ENCODE results near the gene TBCK. TPM values are rescaled to one million over a fixed set of nuclear protein-coding genes. Genes with fewer than 3 reads are reported as not detected.

The TBCK gene
- total RNA-seq, 1 experiment from 2014 or later: 7.6 TPM

GRCh38 chr4:106253364-106254129, 62.5 kb downstream of the TBCK start:
- intact Hi-C loops (cut with micrococcal nuclease): no loop called here
- BruUV-seq (replicated peaks): no TSS peak

DNA sequence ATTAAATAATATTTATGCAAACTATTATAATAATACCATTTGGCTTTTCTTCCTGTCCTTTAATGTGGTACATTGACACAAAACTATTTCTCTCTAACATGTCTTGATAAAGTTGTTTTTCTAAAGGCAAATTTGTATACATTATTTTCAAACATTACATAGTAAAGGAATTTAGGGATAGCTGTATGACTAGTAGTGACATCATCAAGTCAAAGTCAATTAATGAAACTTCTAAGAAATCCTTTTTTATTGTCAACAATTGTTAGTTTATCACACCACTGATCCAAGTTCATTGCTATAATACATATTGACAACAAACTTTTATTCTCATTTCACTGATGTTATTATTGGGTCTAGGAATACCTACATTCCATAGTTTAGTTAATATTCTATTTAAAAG, 68.4 kb downstream of the TBCK start:
- no peak for ATAC-seq
- ChIA-PET POLR2A (ENCODE audit: unreplicated experiment) (no interaction called here), CTCF (no interaction called here)
- Histone ChIP-seq H3K36me3 (ENCODE audit: low read depth, low read length) (no peaks in the 10 kb centered on the region), H2AFZ (ENCODE audit: low read length) (no peak overlapping the region), H3F3A (ENCODE audit: low read length, unreplicated experiment) (no peaks in the 10 kb centered on the region), H3K4me1 (ENCODE audit: insufficient read depth, low read length) (peaks cover 12% of the 10 kb centered on the region), H3K4me3 (ENCODE audit: low read length) (no peak overlapping the region), H3K9ac (ENCODE audit: low read length) (no peak overlapping the region), H3K27ac (ENCODE audit: low read length) (no peak overlapping the region), H3K79me2 (ENCODE audit: low read length) (no peaks in the 10 kb centered on the region), H3K4me2 (ENCODE audit: low read length) (no peak overlapping the region), H4K20me1 (ENCODE audit: low read length) (no peaks in the 10 kb centered on the region), H3K9me3 (ENCODE audit: low read length) (no peaks in the 10 kb centered on the region), H3K27me3 (ENCODE audit: low read length) (no peaks in the 10 kb centered on the region), H3K9me2 (replicated peaks; ENCODE audit: low read length) (no peaks in the 10 kb centered on the region)
- TF ChIP-seq CTCF (conservative IDR thresholded peaks at IDR 0.05; ENCODE audit: low read depth, low read length) (no peak), EZH2 (IDR thresholded peaks at IDR 0.05; ENCODE audit: low read length, unreplicated experiment) (no peak), EZH2phosphoT487 (IDR thresholded peaks at IDR 0.05; ENCODE audit: borderline replicate concordance, low read length) (no peak)
- BruUV-seq (replicated peaks): no TSS peak
- no peak for DNase-seq
- intact Hi-C loops (cut with micrococcal nuclease): no loop called here

More at GRCh38 chr4:106253364-106254129, 62.5 kb downstream of the TBCK start:
- H2AFZ ChIP-seq (ENCODE audit: low read length): no peak overlapping the region
- H3K4me1 ChIP-seq (ENCODE audit: insufficient read depth, low read length): no peaks in the 10 kb centered on the region
- POLR2A ChIA-PET (ENCODE audit: unreplicated experiment): no interaction called here
- no peak for TF ChIP-seq CTCF (conservative IDR thresholded peaks at IDR 0.05; ENCODE audit: low read depth, low read length)
- no peak for TF ChIP-seq EZH2phosphoT487 (IDR thresholded peaks at IDR 0.05; ENCODE audit: borderline replicate concordance, low read length)
- TF ChIP-seq EZH2 (IDR thresholded peaks at IDR 0.05; ENCODE audit: low read length, unreplicated experiment): no peak
- CTCF ChIA-PET: no interaction called here
- H4K20me1 ChIP-seq (ENCODE audit: low read length): no peaks in the 10 kb centered on the region
- H3K4me2 ChIP-seq (ENCODE audit: low read length): no peak overlapping the region
- H3K36me3 ChIP-seq (ENCODE audit: low read depth, low read length): no peaks in the 10 kb centered on the region
- no peaks in the 10 kb centered on the region for H3K27me3 ChIP-seq (ENCODE audit: low read length)
- no peaks in the 10 kb centered on the region for H3F3A ChIP-seq (ENCODE audit: low read length, unreplicated experiment)
- H3K27ac ChIP-seq (ENCODE audit: low read length): no peak overlapping the region
- no peak overlapping the region for H3K4me3 ChIP-seq (ENCODE audit: low read length)
- ATAC-seq (no peak), DNase-seq (no peak)
- H3K79me2 ChIP-seq (ENCODE audit: low read length): no peaks in the 10 kb centered on the region
- no peaks in the 10 kb centered on the region for H3K9me3 ChIP-seq (ENCODE audit: low read length)
- H3K9me2 ChIP-seq (replicated peaks; ENCODE audit: low read length): no peaks in the 10 kb centered on the region
- H3K9ac ChIP-seq (ENCODE audit: low read length): no peak overlapping the region

GRCh38 chr4:106246441-106246840, 69.6 kb downstream of the TBCK start:
- no peaks in the 10 kb centered on the region for H4K20me1 ChIP-seq (ENCODE audit: low read length)
- no peaks in the 10 kb centered on the region for H3K27me3 ChIP-seq (ENCODE audit: low read length)
- no peak overlapping the region for H3K4me3 ChIP-seq (ENCODE audit: low read length)
- no peaks in the 10 kb centered on the region for H3K9me3 ChIP-seq (ENCODE audit: low read length)
- TF ChIP-seq CTCF (conservative IDR thresholded peaks at IDR 0.05; ENCODE audit: low read depth, low read length) (no peak), EZH2phosphoT487 (IDR thresholded peaks at IDR 0.05; ENCODE audit: borderline replicate concordance, low read length) (no peak), EZH2 (IDR thresholded peaks at IDR 0.05; ENCODE audit: low read length, unreplicated experiment) (no peak)
- CTCF ChIA-PET: no interaction called here
- no peaks in the 10 kb centered on the region for H3F3A ChIP-seq (ENCODE audit: low read length, unreplicated experiment)
- no TSS peak for BruUV-seq (replicated peaks)
- POLR2A ChIA-PET (ENCODE audit: unreplicated experiment): no interaction called here
- no peak overlapping the region for H3K4me2 ChIP-seq (ENCODE audit: low read length)
- no peaks in the 10 kb centered on the region for H3K36me3 ChIP-seq (ENCODE audit: low read depth, low read length)
- DNase-seq (no peak), ATAC-seq (no peak)
- H3K9ac ChIP-seq (ENCODE audit: low read length): no peak overlapping the region
- H3K79me2 ChIP-seq (ENCODE audit: low read length): no peaks in the 10 kb centered on the region
- no peaks in the 10 kb centered on the region for H3K9me2 ChIP-seq (replicated peaks; ENCODE audit: low read length)
- H3K27ac ChIP-seq (ENCODE audit: low read length): no peak overlapping the region
- H3K4me1 ChIP-seq (ENCODE audit: insufficient read depth, low read length): peaks cover 12% of the 10 kb centered on the region
- H2AFZ ChIP-seq (ENCODE audit: low read length): no peak overlapping the region
- intact Hi-C loops (cut with micrococcal nuclease): no loop called here

Measured in PC-3 (cell line).